GM19025 (cell line): ENCODE data around the gene BNC2.

Experiments
- ATAC-seq: cut with Tn5 transposase; IDR thresholded peaks from one replicate; pipeline ENCODE4 v1.9.1; 2021; ENCODE audit warnings: mild to moderate bottlenecking, low read depth, moderate library complexity; ENCODE audit not compliant: unreplicated experiment

Gene BNC2

GRCh38 chr9:16524078-16524477 is 346.4 kb downstream of the BNC2 start:
- no peak for ATAC-seq

- no peak for ATAC-seq
Observed at GRCh38 chr9:16521868-16522411, 348.5 kb downstream of the BNC2 start.

- no peak for ATAC-seq
Observed at GRCh38 chr9:16519001-16519400, 351.5 kb downstream of the BNC2 start.

- no peak for ATAC-seq
Observed at GRCh38 chr9:16516891-16517290, 353.6 kb downstream of the BNC2 start.

DNA sequence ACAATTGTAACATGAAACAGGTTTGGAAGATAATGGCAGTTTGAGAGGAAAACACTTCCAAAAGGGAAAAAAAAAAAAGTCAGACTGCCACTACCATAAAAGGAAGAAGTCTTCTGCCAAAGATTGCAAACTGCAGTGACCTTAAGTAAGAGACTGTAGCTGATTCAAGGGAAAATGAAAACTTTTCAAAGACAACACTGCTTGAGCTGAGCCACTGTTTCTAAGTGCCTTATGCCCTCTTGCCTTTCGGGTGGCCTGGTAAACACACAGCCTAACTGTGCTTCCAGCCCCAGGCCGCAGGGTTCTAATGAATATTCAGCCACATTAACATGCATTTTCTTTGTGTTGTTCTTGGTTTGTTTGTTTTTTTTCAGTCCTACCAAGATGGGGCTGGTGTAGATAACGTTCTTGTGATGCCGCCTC is 354.6 kb downstream of the BNC2 start:
- no peak for ATAC-seq

GRCh38 chr9:16515207-16515606 is 355.3 kb downstream of the BNC2 start:
- no peak for ATAC-seq

- ATAC-seq, result no peak
Observed at GRCh38 chr9:16514131-16514530, 356.3 kb downstream of the BNC2 start.

DNA sequence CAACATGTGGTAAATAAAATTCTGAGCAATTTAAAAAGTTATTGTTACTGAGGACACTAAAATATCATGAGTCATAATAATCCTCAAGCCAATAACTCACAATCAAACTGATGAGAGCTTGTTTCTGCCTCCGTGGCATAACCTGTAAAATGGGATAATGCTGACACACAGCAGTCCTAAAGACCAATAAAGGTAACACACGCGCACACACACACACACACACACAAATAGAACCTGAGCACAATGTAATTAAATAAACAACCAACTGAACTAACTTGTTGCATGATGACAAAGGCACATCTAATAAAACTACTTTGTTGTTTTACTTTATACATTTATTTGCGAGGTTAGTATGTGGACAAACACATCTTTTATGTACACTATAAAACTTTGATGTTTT is 358.2 kb downstream of the BNC2 start:
- ATAC-seq, result no peak

GRCh38 chr9:16510482-16510881 is 360.0 kb downstream of the BNC2 start:
- ATAC-seq, result no peak

- no peak for ATAC-seq
Observed at GRCh38 chr9:16509997-16510396, 360.5 kb downstream of the BNC2 start.

GRCh38 chr9:16505199-16505598 is 365.3 kb downstream of the BNC2 start:
- ATAC-seq, result no peak

GRCh38 chr9:16501726-16502125 is 368.7 kb downstream of the BNC2 start:
- no peak for ATAC-seq

DNA sequence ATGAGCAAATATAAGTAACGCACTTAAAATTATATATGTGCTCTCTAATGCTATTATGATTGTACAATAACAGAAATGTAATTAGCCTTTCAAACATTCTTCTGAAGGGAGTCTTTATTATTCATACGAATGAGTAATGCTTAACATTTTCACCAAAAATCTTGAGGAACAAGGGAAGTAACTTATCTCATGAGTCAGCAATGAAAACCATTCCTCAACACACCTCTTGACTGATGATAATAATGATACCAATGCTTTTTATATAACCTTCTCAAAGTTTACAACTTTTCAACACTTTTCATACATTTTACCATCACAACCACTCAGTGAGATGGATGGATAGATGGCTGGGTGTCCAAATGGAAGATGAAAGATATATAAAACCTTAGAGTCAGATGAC is 369.3 kb downstream of the BNC2 start:
- ATAC-seq, result no peak

DNA sequence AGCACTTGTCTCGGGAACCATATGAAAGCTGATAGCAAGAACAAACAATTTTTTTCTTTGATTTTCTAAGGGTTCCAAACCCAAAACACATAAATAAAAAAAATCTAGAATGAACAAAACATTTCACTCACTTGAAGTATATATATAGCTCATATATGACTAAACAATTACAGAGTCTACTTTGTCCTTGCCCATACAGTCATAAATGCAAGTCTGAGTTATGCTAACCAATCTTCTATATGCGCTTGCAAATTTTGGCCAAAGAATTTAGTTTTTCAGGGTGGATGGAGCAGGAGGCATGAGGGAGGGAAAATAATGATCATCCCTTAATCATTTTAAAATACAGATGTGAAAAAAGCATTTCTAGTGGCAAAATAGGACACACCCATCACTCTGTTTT is 370.1 kb downstream of the BNC2 start:
- no peak for ATAC-seq

DNA sequence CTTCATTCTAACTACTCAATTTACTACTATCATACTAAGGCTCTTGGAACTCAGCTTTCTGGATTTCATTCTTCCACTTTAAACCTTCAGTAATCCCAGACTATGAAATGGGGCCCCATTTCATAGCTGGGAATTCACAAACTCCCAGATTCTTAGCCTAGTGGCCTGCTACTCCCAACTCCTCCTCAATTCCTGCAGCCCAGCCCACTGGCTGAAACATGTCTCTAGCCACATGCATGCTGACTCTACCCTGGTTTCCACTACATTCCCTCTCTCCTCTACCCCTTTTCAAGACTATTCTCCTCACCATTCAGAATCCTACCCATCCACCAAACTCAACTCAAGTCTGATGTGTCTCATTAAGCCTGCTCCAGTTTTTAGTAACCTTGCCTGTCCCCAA is 370.6 kb downstream of the BNC2 start:
- no peak for ATAC-seq

DNA sequence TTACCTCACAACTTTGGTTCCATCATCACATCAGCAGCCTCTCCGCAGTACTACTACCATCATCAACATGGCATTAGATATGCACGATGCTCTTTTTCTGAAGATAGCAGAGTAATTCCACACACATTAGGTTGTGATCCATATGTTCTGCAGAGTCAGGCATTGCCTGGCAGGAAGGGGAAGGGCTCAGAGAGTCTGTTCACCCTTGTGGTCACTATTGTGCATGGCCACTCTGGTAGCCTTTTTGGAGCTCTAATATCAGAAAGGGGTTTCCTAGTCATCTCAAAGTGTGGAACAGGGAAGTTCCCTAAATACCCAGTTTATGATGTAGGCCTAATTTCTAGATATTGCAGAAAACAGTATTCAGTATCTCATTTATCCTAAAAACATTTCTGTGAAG is 373.6 kb downstream of the BNC2 start:
- no peak for ATAC-seq

GRCh38 chr9:16487915-16488314 is 382.6 kb downstream of the BNC2 start:
- ATAC-seq, result no peak

DNA sequence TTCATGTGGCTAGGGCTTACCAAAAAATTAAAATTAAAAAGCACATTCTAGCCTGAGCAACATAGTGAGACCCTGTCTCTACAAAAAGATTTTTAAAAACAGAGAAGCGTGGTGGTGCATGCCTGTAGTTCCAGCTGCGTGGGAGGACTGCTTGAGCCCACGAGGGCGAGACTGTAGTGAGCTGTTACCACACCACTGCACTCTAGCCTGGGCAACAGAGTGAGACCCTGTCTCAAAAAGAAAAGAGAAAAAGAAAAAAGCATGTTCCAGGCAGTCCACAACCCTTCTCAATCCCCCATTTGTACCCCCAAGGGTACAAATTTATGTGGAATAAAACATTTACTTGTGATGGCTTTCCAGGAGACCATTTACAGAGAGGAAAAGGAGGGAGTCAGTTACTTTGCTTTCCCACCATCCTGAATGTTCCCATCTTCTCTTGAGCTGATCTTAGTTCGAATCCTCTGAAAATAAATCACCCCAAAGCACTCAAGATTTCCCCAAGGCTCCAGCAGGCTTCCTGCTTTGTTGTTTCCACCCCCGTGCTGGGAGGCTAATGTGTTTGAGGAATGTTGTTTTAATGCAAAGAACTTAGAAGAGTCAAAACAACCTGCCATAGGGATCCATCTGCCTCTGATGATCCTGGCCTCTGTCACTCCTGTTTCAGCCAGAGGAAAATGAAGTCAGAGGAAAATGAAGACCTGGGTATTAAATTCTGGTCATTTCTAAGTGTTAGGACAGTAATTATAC is 384.7 kb downstream of the BNC2 start:
- no peak for ATAC-seq

DNA sequence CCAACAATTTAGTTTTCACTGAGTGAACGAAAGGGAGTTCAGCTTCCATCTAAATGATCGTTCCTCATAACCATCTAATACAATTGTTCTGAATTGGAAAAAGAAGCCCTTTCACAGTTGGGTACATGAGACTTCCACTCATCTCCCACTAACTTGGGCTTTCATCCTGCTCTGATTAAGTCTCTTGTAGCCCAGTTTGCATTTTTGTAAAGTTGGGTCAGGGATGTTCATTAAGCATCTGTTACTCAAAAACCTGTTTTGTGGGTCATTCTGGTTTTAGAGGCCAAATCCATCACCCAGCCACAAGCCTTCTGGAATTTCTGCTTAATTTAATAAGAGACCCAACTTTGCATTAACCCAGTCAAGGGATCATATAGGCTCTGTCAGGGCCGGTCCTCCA is 385.3 kb downstream of the BNC2 start:
- ATAC-seq, result no peak

GRCh38 chr9:16484744-16485143 is 385.7 kb downstream of the BNC2 start:
- ATAC-seq, result no peak

DNA sequence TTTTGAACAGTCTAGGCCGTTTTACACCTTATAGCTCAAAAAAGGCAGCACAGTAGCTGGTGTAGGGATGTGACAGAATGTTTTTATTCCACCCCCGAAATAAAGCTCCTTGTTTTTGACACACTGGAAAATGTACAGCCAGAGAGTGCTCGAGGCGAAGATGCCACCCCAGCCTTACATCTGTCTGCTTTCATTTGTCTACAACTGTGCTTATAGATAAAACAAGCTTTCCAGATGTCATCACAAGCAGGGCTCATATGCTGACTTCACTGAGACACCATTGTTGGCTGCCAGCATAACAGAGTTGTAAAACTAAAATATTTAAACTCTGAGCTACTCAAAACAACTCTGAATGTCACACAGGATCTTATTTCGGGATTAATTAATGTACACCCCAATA is 386.3 kb downstream of the BNC2 start:
- ATAC-seq, result no peak

GRCh38 chr9:16482764-16483163 is 387.7 kb downstream of the BNC2 start:
- no peak for ATAC-seq
